Ovary (tissue), 9 donors: ENCODE results near the gene ATP2B3. TPM values are rescaled to one million over a fixed set of nuclear protein-coding genes. Genes with fewer than 3 reads are reported as not detected.

ENCODE experiments used
- DNase-seq, 5 donors: peaks; one replicate each; pipeline ENCODE4 v3.0.0-alpha.2; 2019 to 2020
- H3K27ac ChIP-seq, 2 donors: fragments of 200-600 bp; one replicate each; pipeline versions ENCODE4 v1.5.1 to v1.8.0; 2019 to 2022
- H3K27me3 ChIP-seq: fragments of 200-600 bp; one replicate; pipeline ENCODE4 v1.8.0; 2022
- H3K36me3 ChIP-seq: fragments of 200-600 bp; sonication (generic); one replicate; pipeline ENCODE4 v1.5.1; 2019
- H3K4me1 ChIP-seq: one replicate; pipeline ENCODE4 v1.8.1; 2013; ENCODE audit warnings: mild to moderate bottlenecking, moderate library complexity; ENCODE audit not compliant: insufficient read depth
- H3K4me3 ChIP-seq: fragments of 200-600 bp; sonication (generic); one replicate; pipeline ENCODE4 v1.5.1; 2017
- H3K9me3 ChIP-seq, 2 donors: fragments of 200-600 bp in 1 of 2; sonication (generic) in 1 of 2; one replicate each; pipeline versions ENCODE4 v1.5.1 to v1.8.1; 2013 to 2019; ENCODE audit warnings: mild to moderate bottlenecking in 1 of 2, moderate library complexity in 1 of 2
- EP300 ChIP-seq: sonication (generic); formaldehyde crosslinking; IDR thresholded peaks from one replicate; pipeline ENCODE4 v1.6.1; 2017; ENCODE audit warnings: antibody characterized with exemption
- POLR2A ChIP-seq: fragments of 450-650 bp; IDR thresholded peaks from one replicate; pipeline ENCODE4 v1.6.1; 2017; ENCODE audit warnings: antibody characterized with exemption, mild to moderate bottlenecking, moderate library complexity
- WGBS, 3 donors: extraction: QIAGEN DNeasy Blood & Tissue Kit in 1 of 3; methylation state at CpG; one replicate each; pipeline versions ENCODE4 v1.1.5 to v1.1.7; 2013 to 2017; 5-methylcytosine and 5-hydroxymethylcytosine counted together
- intact Hi-C, 4 donors: fragments of 100-400 bp; cut with DNase I; formaldehyde crosslinking; loops; one replicate each; pipeline versions ENCODE4 v1.11.0 to v1.15.1; 2022 to 2023
- polyA plus RNA-seq, 2 donors: library from polyadenylated mRNA; stranded (reverse); fragments of 200-250 nt in 1 of 2; fragments of 350-450 nt in 1 of 2; fragmentation: Illumina TruSeq in 1 of 2; extraction: RNeasy Lipid Tissue Mini Kit (QIAGEN cat#74804) in 1 of 2; gene quantifications; one replicate each; pipeline ENCODE4 v1.2.3, GENCODE V29; 2013 to 2014
- total RNA-seq, 7 donors: library from RNA; depleted of rRNA in 2 of 7; stranded (reverse); fragments of >200 nt in 2 of 7; fragmentation: NEBNext Ultra II Directional in 3 of 7; extraction: Animal tissue kit (Norgen Biotek cat#: 25700) in 3 of 7; gene quantifications; one replicate each; pipeline versions ENCODE4 v1.1.0 to v1.2.4, GENCODE V29; 2016 to 2023
- TF ChIP-seq, protein P1 (sequence below), 3 donors: fragments of 450-650 bp in 2 of 3; fragments of 200-600 bp in 1 of 3; IDR thresholded peaks; one replicate each; pipeline versions ENCODE4 v1.5.1 to v1.8.0; 2016 to 2022; ENCODE audit warnings: antibody characterized with exemption in 3 of 3, mild to moderate bottlenecking in 1 of 3
- donor health status: DM: no; HTN: no; CAD: no; lungs with moderate emphysema.
- donor health status: DM: no; HTN: no; CAD: no.
- donor health status: Bipolar disorder and iron deficiency.
- donor health status: DM: yes; HTN: yes; CAD: no.
- donor health status: DM: no; HTN: no; CAD: no.
- donor health status: DM: yes; HTN: yes; CAD: no.

The ATP2B3 gene
- total and polyA plus RNA-seq, 9 donors, result 0.01 to 1.6 (median 0.25) TPM; not detected in 5

DNA sequence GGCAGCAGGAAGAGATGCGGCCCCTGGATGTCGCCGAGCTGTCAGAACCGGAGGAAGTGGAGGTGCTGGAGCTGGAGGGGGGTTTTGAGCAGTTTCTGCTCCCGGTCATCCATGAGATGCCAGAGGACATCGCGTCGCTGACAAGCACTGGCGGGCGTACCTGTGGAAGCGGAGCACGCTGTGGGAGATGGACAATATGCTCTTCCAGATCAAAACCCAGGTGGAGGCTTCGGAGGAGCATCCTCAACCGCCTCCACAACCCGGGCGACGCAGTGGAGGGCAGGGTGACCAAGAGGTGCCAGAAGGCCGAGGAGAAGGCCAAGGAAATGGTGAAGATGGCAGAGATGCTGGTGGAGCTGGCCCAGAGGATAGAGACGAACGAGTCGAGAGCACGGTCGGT lies 89.1 kb downstream of the ATP2B3 start:
- WGBS, 3 donors, result 81 to 83% (median 82%) methylated on average over 23 of the region's 23 CpGs
- Histone ChIP-seq H3K4me3 (no peak overlapping the region), H3K9me3 (no peaks in the 10 kb centered on the region), H3K27ac (no peak overlapping the region), H3K36me3 (no peaks in the 10 kb centered on the region), H3K4me1 (no peaks in the 10 kb centered on the region), H3K27me3 (no peaks in the 10 kb centered on the region)
- TF ChIP-seq EP300 (no peak), POLR2A (no peak)
- TF ChIP-seq, protein P1, sequence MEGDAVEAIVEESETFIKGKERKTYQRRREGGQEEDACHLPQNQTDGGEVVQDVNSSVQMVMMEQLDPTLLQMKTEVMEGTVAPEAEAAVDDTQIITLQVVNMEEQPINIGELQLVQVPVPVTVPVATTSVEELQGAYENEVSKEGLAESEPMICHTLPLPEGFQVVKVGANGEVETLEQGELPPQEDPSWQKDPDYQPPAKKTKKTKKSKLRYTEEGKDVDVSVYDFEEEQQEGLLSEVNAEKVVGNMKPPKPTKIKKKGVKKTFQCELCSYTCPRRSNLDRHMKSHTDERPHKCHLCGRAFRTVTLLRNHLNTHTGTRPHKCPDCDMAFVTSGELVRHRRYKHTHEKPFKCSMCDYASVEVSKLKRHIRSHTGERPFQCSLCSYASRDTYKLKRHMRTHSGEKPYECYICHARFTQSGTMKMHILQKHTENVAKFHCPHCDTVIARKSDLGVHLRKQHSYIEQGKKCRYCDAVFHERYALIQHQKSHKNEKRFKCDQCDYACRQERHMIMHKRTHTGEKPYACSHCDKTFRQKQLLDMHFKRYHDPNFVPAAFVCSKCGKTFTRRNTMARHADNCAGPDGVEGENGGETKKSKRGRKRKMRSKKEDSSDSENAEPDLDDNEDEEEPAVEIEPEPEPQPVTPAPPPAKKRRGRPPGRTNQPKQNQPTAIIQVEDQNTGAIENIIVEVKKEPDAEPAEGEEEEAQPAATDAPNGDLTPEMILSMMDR (IDR thresholded peaks at IDR 0.05), result no peak
- intact Hi-C loops, result loop anchor here in 2 of 4 donors (5.0 to 10.0 kb wide), 3 partner anchors 61 to 338 kb away; partner anchors contain the start of gene RENBP (in 1 of the 2)
- DNase-seq, result no peak

DNA sequence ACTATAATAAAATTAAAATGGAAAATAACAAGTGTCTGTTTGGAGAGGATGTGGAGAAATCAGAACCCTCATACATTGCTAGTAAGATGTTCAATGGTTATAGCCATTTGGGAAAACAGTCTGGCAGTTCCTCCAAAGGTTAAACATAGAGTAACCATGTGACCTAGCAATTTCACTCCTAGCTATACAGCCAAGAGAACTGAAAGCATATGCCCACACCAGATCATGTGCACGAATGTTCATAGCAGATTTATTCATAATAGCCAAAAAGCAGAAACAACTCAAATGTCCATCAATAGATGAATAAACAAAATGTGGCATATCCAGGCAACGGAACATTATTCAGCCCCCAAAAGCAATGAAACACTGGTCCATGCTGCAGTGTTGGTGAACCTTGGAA lies 90.9 kb downstream of the ATP2B3 start:
- DNase-seq, result no peak
- Histone ChIP-seq H3K9me3 (no peaks in the 10 kb centered on the region), H3K27me3 (no peaks in the 10 kb centered on the region), H3K4me3 (no peak overlapping the region), H3K4me1 (no peaks in the 10 kb centered on the region), H3K27ac (no peak overlapping the region), H3K36me3 (no peaks in the 10 kb centered on the region)
- TF ChIP-seq POLR2A (no peak), EP300 (no peak)
- TF ChIP-seq, protein P1 (IDR thresholded peaks at IDR 0.05), result no peak
- WGBS, 3 donors, result 67 to 80% (median 79%) methylated on average over 2 of the region's 2 CpGs
- intact Hi-C loops, result loop anchor here in 2 of 4 donors (5.0 to 10.0 kb wide), 3 partner anchors 59 to 336 kb away; partner anchors contain the start of gene RENBP (in 1 of the 2)

DNA sequence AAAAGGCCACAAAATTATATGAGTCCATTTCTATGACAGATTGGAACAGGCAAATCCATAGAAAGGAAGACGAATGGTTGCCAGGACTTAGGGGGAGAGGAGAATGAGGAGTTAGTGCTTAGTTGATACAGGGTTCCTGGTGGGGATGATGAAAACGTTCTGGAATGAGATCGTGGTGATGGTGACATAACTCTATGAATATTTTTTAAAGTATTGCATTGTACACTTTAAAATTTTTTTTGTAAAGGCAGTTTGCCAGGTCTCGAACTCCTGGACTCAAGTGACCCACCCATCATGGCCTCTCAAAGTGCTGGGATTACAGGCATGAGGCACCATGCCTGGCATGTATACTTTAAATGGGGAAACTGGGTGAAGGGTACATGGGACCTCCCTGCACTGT lies 91.4 kb downstream of the ATP2B3 start:
- no peak overlapping the region for H3K27ac ChIP-seq
- H3K27me3 ChIP-seq, result no peaks in the 10 kb centered on the region
- WGBS, 3 donors, result 50 to 60% (median 56%) methylated on average over 4 of the region's 4 CpGs
- DNase-seq, result no peak
- TF ChIP-seq POLR2A (no peak), EP300 (no peak)
- TF ChIP-seq, protein P1 (IDR thresholded peaks at IDR 0.05), result no peak
- H3K36me3 ChIP-seq, result no peaks in the 10 kb centered on the region
- no peaks in the 10 kb centered on the region for H3K9me3 ChIP-seq
- intact Hi-C loops, result loop anchor here in 2 of 4 donors (5.0 to 10.0 kb wide), 3 partner anchors 58 to 336 kb away; partner anchors contain the start of gene RENBP (in 1 of the 2)
- H3K4me3 ChIP-seq, result no peak overlapping the region
- no peaks in the 10 kb centered on the region for H3K4me1 ChIP-seq

DNA sequence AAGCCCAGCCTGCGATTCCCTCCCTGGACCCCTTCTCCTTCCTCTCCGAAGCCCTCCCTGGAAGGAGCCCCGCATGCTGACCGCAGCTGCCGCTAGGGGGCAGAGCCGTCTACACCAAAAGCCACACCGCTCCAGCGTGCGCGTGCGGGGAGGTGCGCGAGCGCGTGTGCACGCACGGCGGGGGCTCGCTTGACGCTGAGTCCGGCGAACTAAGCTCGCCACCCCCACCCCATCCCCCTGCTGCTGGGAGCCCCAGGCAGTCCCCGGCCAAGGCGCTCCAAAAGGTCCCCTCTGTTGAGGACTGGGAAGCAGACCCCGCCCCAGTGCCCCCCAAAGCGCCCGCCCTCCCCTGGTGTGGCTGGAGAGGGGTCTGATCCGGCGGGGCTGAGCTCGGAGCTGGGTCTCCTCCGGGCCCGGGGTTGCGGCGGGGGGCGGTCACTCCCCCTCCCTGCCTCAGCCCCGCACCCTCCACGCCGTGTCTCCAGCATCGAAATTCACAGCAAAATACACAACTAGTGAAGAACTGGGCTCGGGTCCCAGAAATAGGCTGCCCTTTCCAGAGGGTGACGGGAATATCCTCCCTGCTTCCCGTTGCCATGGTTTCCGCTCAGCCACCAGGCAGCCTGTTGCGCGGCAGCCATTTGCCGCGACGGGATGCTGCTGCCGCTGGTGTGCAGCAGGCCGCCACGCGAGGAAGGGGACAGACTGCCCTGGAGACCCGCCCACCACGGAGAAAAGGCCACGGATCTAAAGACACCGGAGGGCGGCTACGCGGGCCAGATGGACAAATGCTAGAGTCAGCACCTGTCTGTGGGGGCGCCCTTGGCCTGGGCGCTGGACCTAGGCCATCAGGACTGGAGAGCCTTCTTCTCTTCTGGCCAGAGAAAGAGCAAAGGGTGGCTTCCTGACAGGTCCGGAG lies 92.7 kb downstream of the ATP2B3 start:
- WGBS, 3 donors, result 22 to 34% (median 33%) methylated on average over 46 to 63 of the region's 63 CpGs
- Histone ChIP-seq H3K4me3 (peak overlapping the region; percentile 41), H3K27me3 (no peaks in the 10 kb centered on the region), H3K4me1 (no peaks in the 10 kb centered on the region), H3K36me3 (no peaks in the 10 kb centered on the region), H3K9me3 (no peaks in the 10 kb centered on the region), H3K27ac (peak overlapping the region in 1 of 2 donors; percentile 25)
- no peak for TF ChIP-seq POLR2A
- TF ChIP-seq, protein P1 (IDR thresholded peaks at IDR 0.05), result peak; percentile 43 to 68 (median 63)
- intact Hi-C loops, result loop anchor here in 3 of 4 donors (5.0 to 10.0 kb wide), 3 partner anchors 57 to 335 kb away; partner anchors contain the start of gene RENBP (in 1 of the 3)
- DNase-seq, result peak; percentile 75 to 87 (median 83)
